Memory B cell (primary cell): ENCODE measurements around the gene SORBS2.
A peak's percentile ranks its signal among the peaks of the same experiment; 100 is the strongest.

Experiments
- ATAC-seq: fragments of 150-1000 bp; cut with Tn5 transposase; 2 replicates; pipeline ENCODE4 v1.10.0; 2021; ENCODE audit warnings: low read depth, mild to moderate bottlenecking, moderate library complexity
- DNase-seq, 2 donors: peaks; one replicate each; pipeline ENCODE4 v3.0.0; 2022; ENCODE audit warnings: low spot score in 2 of 2
- H3K27ac Mint-ChIP-seq: one replicate; pipeline ENCODE4 v1.8.0; 2022; ENCODE audit warnings: mild to moderate bottlenecking, moderate library complexity, mixed read lengths
- H3K27me3 Mint-ChIP-seq: one replicate; pipeline ENCODE4 v1.8.0; 2022; ENCODE audit warnings: mixed read lengths
- H3K36me3 Mint-ChIP-seq: one replicate; pipeline ENCODE4 v1.8.0; 2022; ENCODE audit warnings: mild to moderate bottlenecking, mixed read lengths
- H3K4me1 Mint-ChIP-seq: one replicate; pipeline ENCODE4 v1.8.0; 2022; ENCODE audit warnings: mixed read lengths
- H3K4me3 Mint-ChIP-seq: one replicate; pipeline ENCODE4 v1.8.0; 2022; ENCODE audit warnings: mild to moderate bottlenecking, moderate library complexity, mixed read lengths
- H3K9me3 Mint-ChIP-seq: one replicate; pipeline ENCODE4 v1.8.0; 2022; ENCODE audit warnings: mixed read lengths

SORBS2 gene

GRCh38 chr4:185546335-185546734, 265.7 kb downstream of the SORBS2 start:
- ATAC-seq (no peak), DNase-seq (no peak)
- H3K4me1 Mint-ChIP-seq, result peaks cover 4% of the 10 kb centered on the region
- peaks cover 1% of the 10 kb centered on the region for H3K9me3 Mint-ChIP-seq
- no peak overlapping the region for H3K27ac Mint-ChIP-seq
- H3K4me3 Mint-ChIP-seq, result no peak overlapping the region
- peaks cover 9% of the 10 kb centered on the region for H3K27me3 Mint-ChIP-seq
- no peaks in the 10 kb centered on the region for H3K36me3 Mint-ChIP-seq

- Mint-ChIP-seq H3K4me1 (peaks cover 4% of the 10 kb centered on the region), H3K9me3 (no peaks in the 10 kb centered on the region)
- ATAC-seq, result no peak
These were observed 269.2 kb downstream of the SORBS2 start for GRCh38 chr4:185542626-185543315.

GRCh38 chr4:185541251-185541727, 270.7 kb downstream of the SORBS2 start:
- Mint-ChIP-seq H3K9me3 (no peaks in the 10 kb centered on the region), H3K27me3 (peaks cover 12% of the 10 kb centered on the region), H3K27ac (no peak overlapping the region), H3K4me1 (peaks cover 4% of the 10 kb centered on the region), H3K4me3 (no peak overlapping the region), H3K36me3 (no peaks in the 10 kb centered on the region)
- ATAC-seq, result no peak
- DNase-seq, result no peak

More at GRCh38 chr4:185542626-185543315, 269.2 kb downstream of the SORBS2 start:
- no peak overlapping the region for H3K4me3 Mint-ChIP-seq
- H3K27me3 Mint-ChIP-seq, result peaks cover 11% of the 10 kb centered on the region
- H3K27ac Mint-ChIP-seq, result no peak overlapping the region
- no peaks in the 10 kb centered on the region for H3K36me3 Mint-ChIP-seq
- no peak for DNase-seq

- no peaks in the 10 kb centered on the region for H3K9me3 Mint-ChIP-seq
- H3K27me3 Mint-ChIP-seq, result peaks cover 15% of the 10 kb centered on the region
- no peak for ATAC-seq
These were observed 271.4 kb downstream of the SORBS2 start for GRCh38 chr4:185540487-185541120.

GRCh38 chr4:185540040-185540439, 272.0 kb downstream of the SORBS2 start:
- peaks cover 16% of the 10 kb centered on the region for H3K27me3 Mint-ChIP-seq
- H3K9me3 Mint-ChIP-seq, result no peaks in the 10 kb centered on the region
- ATAC-seq, result no peak
- DNase-seq, result no peak
- H3K27ac Mint-ChIP-seq, result no peak overlapping the region
- H3K36me3 Mint-ChIP-seq, result no peaks in the 10 kb centered on the region
- peaks cover 9% of the 10 kb centered on the region for H3K4me1 Mint-ChIP-seq
- no peak overlapping the region for H3K4me3 Mint-ChIP-seq

More at GRCh38 chr4:185540487-185541120, 271.4 kb downstream of the SORBS2 start:
- H3K27ac Mint-ChIP-seq, result no peak overlapping the region
- no peak overlapping the region for H3K4me3 Mint-ChIP-seq
- H3K36me3 Mint-ChIP-seq, result no peaks in the 10 kb centered on the region
- no peak for DNase-seq
- peaks cover 8% of the 10 kb centered on the region for H3K4me1 Mint-ChIP-seq

GRCh38 chr4:185538806-185539205, 273.2 kb downstream of the SORBS2 start:
- H3K9me3 Mint-ChIP-seq, result no peaks in the 10 kb centered on the region
- H3K27me3 Mint-ChIP-seq, result peaks cover 18% of the 10 kb centered on the region
- no peak overlapping the region for H3K27ac Mint-ChIP-seq
- no peak for ATAC-seq
- peaks cover 9% of the 10 kb centered on the region for H3K4me1 Mint-ChIP-seq
- no peak for DNase-seq
- H3K4me3 Mint-ChIP-seq, result no peak overlapping the region
- no peaks in the 10 kb centered on the region for H3K36me3 Mint-ChIP-seq

GRCh38 chr4:185536411-185536709, 275.6 kb downstream of the SORBS2 start:
- ATAC-seq, result peak; percentile 34
- H3K27me3 Mint-ChIP-seq, result peaks cover 19% of the 10 kb centered on the region
- no peak for DNase-seq
- H3K36me3 Mint-ChIP-seq, result peaks cover 2% of the 10 kb centered on the region
- H3K4me3 Mint-ChIP-seq, result no peak overlapping the region
- H3K27ac Mint-ChIP-seq, result no peak overlapping the region
- H3K4me1 Mint-ChIP-seq, result peaks cover 5% of the 10 kb centered on the region
- H3K9me3 Mint-ChIP-seq, result peaks cover 2% of the 10 kb centered on the region

- ATAC-seq (peak; percentile 21), DNase-seq (no peak)
- H3K27me3 Mint-ChIP-seq, result peaks cover 17% of the 10 kb centered on the region
- H3K4me3 Mint-ChIP-seq, result peak overlapping the region; percentile 65
- H3K36me3 Mint-ChIP-seq, result peaks cover 2% of the 10 kb centered on the region
- H3K27ac Mint-ChIP-seq, result no peak overlapping the region
- peaks cover 5% of the 10 kb centered on the region for H3K4me1 Mint-ChIP-seq
- H3K9me3 Mint-ChIP-seq, result peaks cover 2% of the 10 kb centered on the region
These were observed 276.2 kb downstream of the SORBS2 start for GRCh38 chr4:185535612-185536410.
